HG02852 (cell line): ENCODE results near the gene MRPL17.

ENCODE experiments used
- ATAC-seq: cut with Tn5 transposase; IDR thresholded peaks from one replicate; pipeline ENCODE4 v1.9.1; 2021; ENCODE audit warnings: mild to moderate bottlenecking, moderate library complexity; ENCODE audit not compliant: unreplicated experiment

Gene MRPL17

GRCh38 chr11:6655020-6655789 lies 27.9 kb downstream of the MRPL17 start:
- ATAC-seq: no peak

- ATAC-seq: no peak
These were observed 28.7 kb downstream of the MRPL17 start for GRCh38 chr11:6654281-6655019.

GRCh38 chr11:6653656-6654055 lies 29.5 kb downstream of the MRPL17 start:
- no peak for ATAC-seq

- no peak for ATAC-seq
These were observed 30.0 kb downstream of the MRPL17 start for GRCh38 chr11:6653097-6653496.

- no peak for ATAC-seq
These were observed 31.0 kb downstream of the MRPL17 start for GRCh38 chr11:6652182-6652581.

GRCh38 chr11:6650980-6651379 lies 32.2 kb downstream of the MRPL17 start:
- ATAC-seq: no peak

GRCh38 chr11:6650104-6650503 lies 33.0 kb downstream of the MRPL17 start:
- no peak for ATAC-seq

GRCh38 chr11:6648501-6648900 lies 34.6 kb downstream of the MRPL17 start:
- no peak for ATAC-seq

- no peak for ATAC-seq
These were observed 35.3 kb downstream of the MRPL17 start for GRCh38 chr11:6647836-6648235.

GRCh38 chr11:6646918-6647679 lies 36.0 kb downstream of the MRPL17 start:
- ATAC-seq: peak; percentile 95

GRCh38 chr11:6646576-6646917 lies 36.6 kb downstream of the MRPL17 start:
- ATAC-seq: peak; percentile 4

- no peak for ATAC-seq
These were observed 37.1 kb downstream of the MRPL17 start for GRCh38 chr11:6646071-6646470.

GRCh38 chr11:6642957-6643356 lies 40.2 kb downstream of the MRPL17 start:
- ATAC-seq: no peak

GRCh38 chr11:6640985-6641701 lies 42.0 kb downstream of the MRPL17 start:
- no peak for ATAC-seq

GRCh38 chr11:6640036-6640984 lies 42.8 kb downstream of the MRPL17 start:
- no peak for ATAC-seq

GRCh38 chr11:6638429-6638828 lies 44.7 kb downstream of the MRPL17 start:
- ATAC-seq: no peak

GRCh38 chr11:6637871-6638270 lies 45.3 kb downstream of the MRPL17 start:
- no peak for ATAC-seq

- ATAC-seq: no peak
These were observed 46.7 kb downstream of the MRPL17 start for GRCh38 chr11:6636480-6636879.

- ATAC-seq: no peak
These were observed 47.8 kb downstream of the MRPL17 start for GRCh38 chr11:6635082-6635932.
